ENCODE data around the gene CFAP45. TPM values are rescaled to one million over a fixed set of nuclear protein-coding genes. Genes with fewer than 3 reads are reported as not detected.

CFAP45 gene
- total RNA-seq, 4 donors from 2014 or later, result 0.48 to 0.95 TPM; not detected in 2

DNA sequence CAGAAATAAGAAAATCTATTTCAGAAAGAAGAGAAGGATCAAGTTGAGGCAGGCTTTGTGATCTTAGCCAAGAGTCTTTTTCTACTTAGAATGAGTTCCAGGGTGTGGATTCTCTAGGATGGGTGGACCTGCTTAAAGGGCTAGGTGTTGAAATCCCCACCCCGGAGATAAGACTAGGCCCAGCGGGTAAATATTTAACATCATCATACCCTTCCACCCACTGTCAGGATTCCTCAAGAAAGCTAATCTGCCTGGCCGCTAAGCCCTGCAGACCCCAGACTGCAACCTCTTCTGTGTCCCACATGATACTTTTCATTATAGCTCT lies 39.7 kb upstream of the CFAP45 start:
- intact Hi-C loops (cut with DNase I), result loop anchor here (10.0 kb wide), 1 partner anchor 145 kb away; the partner anchor contains the start of gene KCNJ9
- Histone ChIP-seq H3K27ac (peak overlapping the region; percentile 25 to 68 (median 54)), H3K9me3 (no peaks in the 10 kb centered on the region), H3K36me3 (peaks cover 0 to 4% (median 0%) of the 10 kb centered on the region in 3 donors), H3K27me3 (peaks cover 0 to 44% (median 0%) of the 10 kb centered on the region in 4 donors), H3K4me1 (peaks cover 24 to 89% (median 43%) of the 10 kb centered on the region in 3 donors), H3K4me3 (no peak overlapping the region)
- DNase-seq, result no peak
- TF ChIP-seq, protein P1, sequence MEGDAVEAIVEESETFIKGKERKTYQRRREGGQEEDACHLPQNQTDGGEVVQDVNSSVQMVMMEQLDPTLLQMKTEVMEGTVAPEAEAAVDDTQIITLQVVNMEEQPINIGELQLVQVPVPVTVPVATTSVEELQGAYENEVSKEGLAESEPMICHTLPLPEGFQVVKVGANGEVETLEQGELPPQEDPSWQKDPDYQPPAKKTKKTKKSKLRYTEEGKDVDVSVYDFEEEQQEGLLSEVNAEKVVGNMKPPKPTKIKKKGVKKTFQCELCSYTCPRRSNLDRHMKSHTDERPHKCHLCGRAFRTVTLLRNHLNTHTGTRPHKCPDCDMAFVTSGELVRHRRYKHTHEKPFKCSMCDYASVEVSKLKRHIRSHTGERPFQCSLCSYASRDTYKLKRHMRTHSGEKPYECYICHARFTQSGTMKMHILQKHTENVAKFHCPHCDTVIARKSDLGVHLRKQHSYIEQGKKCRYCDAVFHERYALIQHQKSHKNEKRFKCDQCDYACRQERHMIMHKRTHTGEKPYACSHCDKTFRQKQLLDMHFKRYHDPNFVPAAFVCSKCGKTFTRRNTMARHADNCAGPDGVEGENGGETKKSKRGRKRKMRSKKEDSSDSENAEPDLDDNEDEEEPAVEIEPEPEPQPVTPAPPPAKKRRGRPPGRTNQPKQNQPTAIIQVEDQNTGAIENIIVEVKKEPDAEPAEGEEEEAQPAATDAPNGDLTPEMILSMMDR (IDR thresholded peaks at IDR 0.05), result no peak
- no peak for TF ChIP-seq POLR2A (IDR thresholded peaks at IDR 0.05)
- 37 to 60% methylated on average over 3 of the region's 3 CpGs for WGBS, 2 donors

DNA sequence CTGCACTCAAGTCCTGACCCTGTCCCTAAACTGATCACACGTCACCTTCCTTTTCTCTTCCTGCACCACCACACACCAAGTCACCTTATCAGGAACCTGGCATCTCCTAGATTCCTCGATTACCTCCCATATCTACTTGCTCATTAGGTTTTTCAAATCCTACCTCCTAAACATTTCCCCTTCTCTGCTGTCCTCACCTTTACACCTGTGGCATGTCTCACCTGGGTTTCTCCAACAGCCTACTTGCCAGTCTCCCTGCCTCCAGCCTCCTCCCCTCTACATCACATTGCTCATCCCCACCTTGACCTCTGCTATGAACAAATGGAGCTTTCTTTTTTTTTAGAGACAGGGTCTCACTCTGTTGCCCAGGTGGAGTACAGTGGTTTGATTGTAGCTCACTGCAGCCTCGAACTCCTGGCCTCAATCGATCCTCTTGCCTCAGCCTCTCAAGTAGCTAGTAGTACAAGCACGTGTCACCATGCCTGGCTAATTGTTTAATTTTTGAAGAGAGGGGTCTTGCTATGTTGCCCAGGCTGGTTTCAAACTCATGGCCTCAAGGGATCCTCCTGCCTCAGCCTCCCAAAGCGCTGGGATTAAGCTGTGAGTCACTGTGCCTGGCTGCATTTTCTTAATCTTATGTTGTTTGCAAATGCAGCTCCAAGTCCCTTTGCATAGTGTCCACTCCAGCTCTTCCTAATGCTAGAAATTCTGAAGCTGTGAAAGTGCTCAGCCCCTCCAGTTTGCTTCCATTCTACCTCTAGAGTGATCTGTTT lies 39.1 kb upstream of the CFAP45 start:
- WGBS, 2 donors, result 72 to 74% methylated on average over 6 of the region's 6 CpGs
- intact Hi-C loops (cut with DNase I), result loop anchor here (10.0 kb wide), 1 partner anchor 146 kb away; the partner anchor contains the start of gene KCNJ9

DNA sequence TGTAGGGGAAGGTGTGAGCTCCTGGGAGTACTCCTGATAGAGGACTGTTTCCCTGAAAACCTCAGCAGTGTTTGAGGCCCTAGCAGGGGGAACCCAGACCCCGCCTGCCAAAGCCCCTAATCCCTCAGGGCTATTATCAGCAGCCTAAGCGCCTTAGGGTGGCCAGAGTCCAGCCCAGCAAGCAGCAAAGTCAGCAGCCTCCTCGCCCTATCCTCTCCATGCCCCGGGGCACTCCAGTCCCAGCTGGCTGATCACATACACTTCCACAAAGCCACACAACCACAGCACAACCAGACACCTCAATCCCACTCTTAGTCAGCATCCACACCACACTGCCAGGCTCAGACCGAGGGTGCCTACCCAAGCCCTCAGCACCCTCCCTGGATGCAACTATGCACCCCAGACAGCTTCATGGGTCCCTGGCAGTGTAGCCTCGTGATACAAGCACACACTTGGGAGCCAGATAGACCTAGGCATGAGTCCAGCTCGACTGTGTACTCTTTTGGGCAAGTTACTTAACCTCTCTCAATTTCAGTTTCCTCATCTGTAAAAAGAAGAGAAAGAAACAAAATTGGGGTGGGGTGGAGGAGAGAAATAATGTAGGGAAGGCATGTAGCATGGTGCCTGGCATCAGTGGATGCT lies 38.4 kb upstream of the CFAP45 start:
- Histone ChIP-seq H3K27ac (peak overlapping the region in 3 of 4 donors; percentile 25 to 68 (median 39)), H3K9me3 (no peaks in the 10 kb centered on the region), H3K4me3 (no peak overlapping the region), H3K36me3 (peaks cover 0 to 4% (median 0%) of the 10 kb centered on the region in 3 donors), H3K27me3 (peaks cover 0 to 31% (median 0%) of the 10 kb centered on the region in 4 donors), H3K4me1 (peaks cover 29 to 86% (median 33%) of the 10 kb centered on the region in 3 donors)
- TF ChIP-seq, protein P1 (IDR thresholded peaks at IDR 0.05), result no peak
- no peak for TF ChIP-seq POLR2A (IDR thresholded peaks at IDR 0.05)
- DNase-seq, result no peak
- intact Hi-C loops (cut with DNase I), result loop anchor here (10.0 kb wide), 1 partner anchor 146 kb away; the partner anchor contains the start of gene KCNJ9
- 23% methylated on average over 5 to 7 of the region's 7 CpGs for WGBS, 2 donors

More for the DNA sequence above, 39.1 kb upstream of the CFAP45 start:
- DNase-seq, result no peak
- Histone ChIP-seq H3K4me3 (no peak overlapping the region), H3K27ac (peak overlapping the region; percentile 25 to 68 (median 54)), H3K9me3 (no peaks in the 10 kb centered on the region), H3K27me3 (peaks cover 0 to 39% (median 0%) of the 10 kb centered on the region in 4 donors), H3K36me3 (peaks cover 0 to 4% (median 0%) of the 10 kb centered on the region in 3 donors), H3K4me1 (peaks cover 23 to 86% (median 40%) of the 10 kb centered on the region in 3 donors)
- TF ChIP-seq, protein P1 (IDR thresholded peaks at IDR 0.05), result no peak
- TF ChIP-seq POLR2A (IDR thresholded peaks at IDR 0.05), result no peak

DNA sequence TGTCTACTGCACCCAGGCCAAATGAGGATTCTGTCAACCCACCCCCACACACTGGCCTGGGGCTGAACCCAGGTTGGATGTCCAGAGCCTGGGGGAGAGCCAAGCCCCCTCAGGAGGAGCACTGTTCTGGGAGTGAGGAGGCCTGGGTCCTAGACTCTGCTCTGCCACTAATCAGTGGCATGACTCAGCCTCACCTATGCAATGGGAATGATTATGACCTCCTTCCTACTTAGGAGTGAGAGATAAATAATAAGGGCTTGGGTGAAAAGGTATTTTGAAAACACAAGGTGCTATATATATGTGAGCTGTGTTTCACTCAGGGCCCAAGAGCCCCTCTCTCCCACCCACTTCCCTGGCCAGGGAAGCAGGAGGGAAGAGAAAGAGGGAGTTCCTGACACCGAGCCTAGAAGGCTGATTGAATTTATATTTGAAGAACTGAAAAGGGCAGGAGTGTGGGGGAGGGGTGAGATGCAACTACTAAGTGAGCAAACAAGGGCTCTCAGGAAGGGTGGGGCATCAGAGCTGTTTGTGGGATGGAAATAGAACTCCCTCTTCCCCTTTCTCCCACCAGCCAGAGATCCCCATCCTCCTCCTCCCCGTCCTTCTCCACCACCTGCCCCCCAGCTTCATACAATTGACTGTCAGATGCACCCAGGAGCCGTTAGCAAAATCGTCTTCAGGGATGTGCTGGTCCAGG lies 37.2 kb upstream of the CFAP45 start:
- TF ChIP-seq, protein P1 (IDR thresholded peaks at IDR 0.05), result no peak
- no peak for TF ChIP-seq POLR2A (IDR thresholded peaks at IDR 0.05)
- Histone ChIP-seq H3K9me3 (no peaks in the 10 kb centered on the region), H3K4me3 (no peak overlapping the region), H3K4me1 (peaks cover 35 to 86% (median 38%) of the 10 kb centered on the region in 3 donors), H3K27ac (peak overlapping the region in 2 of 4 donors; percentile 0 to 18), H3K36me3 (peaks cover 0 to 4% (median 0%) of the 10 kb centered on the region in 3 donors), H3K27me3 (peaks cover 0 to 20% (median 0%) of the 10 kb centered on the region in 4 donors)
- DNase-seq, result no peak
- intact Hi-C loops (cut with DNase I), result loop anchor here (2.0 to 10.0 kb wide), 2 partner anchors 68 to 148 kb away; partner anchors contain the start of gene KCNJ9
- 35 to 46% methylated on average over 2 to 4 of the region's 4 CpGs for WGBS, 2 donors
